Subcutaneous adipose tissue (tissue), 4 donors: ENCODE data around the gene MAP1LC3C. TPM values are rescaled to one million over a fixed set of nuclear protein-coding genes. Genes with fewer than 3 reads are reported as not detected.

Experiments used
- CTCF ChIP-seq: fragments of 450-650 bp; IDR thresholded peaks from one replicate; pipeline ENCODE4 v1.5.1; 2016; ENCODE audit warnings: low read depth, mild to moderate bottlenecking, control low read depth, antibody characterized with exemption, moderate library complexity
- total RNA-seq, 4 donors: library from RNA; depleted of rRNA; stranded (reverse); fragments of >200 nt; gene quantifications; one replicate each; pipeline ENCODE4 v1.1.0, GENCODE V29; 2016

MAP1LC3C gene
- total RNA-seq, 4 donors from 2014 or later = 3.1 to 48.1 (median 28.0) TPM

DNA sequence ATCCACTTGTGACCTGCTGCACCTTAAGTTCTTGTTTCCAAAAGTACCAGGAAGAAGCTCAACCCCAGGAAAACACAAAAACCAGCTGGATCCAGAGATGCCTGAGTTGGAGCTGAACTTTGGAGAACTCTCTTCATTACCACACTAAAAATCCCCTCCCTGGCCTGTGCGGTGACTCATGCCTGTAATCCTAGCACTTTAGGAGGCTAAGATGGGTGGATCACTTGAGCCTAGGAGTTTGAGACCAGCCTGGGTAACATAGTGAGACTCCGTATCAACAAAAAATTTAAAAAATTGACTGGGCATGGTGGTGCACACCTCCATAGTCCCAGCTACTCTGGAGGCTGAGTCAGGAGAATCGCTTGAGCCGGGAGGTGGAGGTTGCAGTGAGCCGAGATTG lies 6.2 kb downstream of the MAP1LC3C start:
- TF ChIP-seq CTCF = no peak

DNA sequence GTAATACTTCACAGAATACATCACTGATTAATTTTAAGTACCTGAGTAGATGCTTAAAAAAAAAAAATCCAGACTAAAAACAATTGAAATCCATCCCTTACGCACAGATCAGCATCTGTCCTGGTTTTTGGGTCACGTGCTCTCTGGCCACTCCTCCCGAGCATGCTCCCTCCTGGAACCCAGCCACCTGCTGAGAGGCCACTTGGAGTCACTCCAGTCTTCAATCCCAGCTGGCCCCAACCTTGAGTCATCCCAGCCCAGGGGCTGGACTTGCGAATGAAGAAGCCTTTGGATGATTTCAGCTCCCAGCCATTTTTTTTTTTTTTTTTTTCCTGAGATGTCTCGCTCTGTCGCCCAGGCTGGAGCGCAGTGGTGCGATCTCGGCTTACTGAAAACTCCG lies 8.9 kb downstream of the MAP1LC3C start:
- no peak for TF ChIP-seq CTCF

GRCh38 chr1:241985787-241986186 lies 13.1 kb downstream of the MAP1LC3C start:
- no peak for TF ChIP-seq CTCF

GRCh38 chr1:241979926-241980325 lies 19.0 kb downstream of the MAP1LC3C start:
- TF ChIP-seq CTCF = no peak

- TF ChIP-seq CTCF = no peak
Observed at GRCh38 chr1:241979071-241979470, 19.8 kb downstream of the MAP1LC3C start.

DNA sequence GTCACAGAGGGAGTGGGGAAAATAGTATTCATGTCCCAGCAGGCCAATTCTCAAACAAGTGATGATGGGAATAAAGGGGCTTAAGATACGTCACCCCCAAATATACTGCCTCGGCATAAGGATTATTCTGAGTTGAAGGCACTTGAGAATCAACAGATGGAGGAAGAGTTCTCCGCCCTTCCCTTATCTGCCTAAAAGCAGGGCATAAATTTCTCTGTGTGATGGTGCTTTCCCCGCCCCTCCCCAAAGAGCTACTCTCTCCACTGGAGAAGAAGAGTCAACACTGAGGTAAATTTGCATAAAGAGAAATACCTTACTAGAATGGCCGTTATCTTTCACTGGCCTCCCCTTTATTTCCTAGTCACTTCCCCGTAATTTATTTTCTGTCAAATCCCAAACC lies 22.7 kb downstream of the MAP1LC3C start:
- TF ChIP-seq CTCF = no peak

GRCh38 chr1:241972703-241973369 lies 26.1 kb downstream of the MAP1LC3C start:
- TF ChIP-seq CTCF = no peak
